Measurements from ENCODE around the gene STRA8.

Gene STRA8

GRCh38 chr7:135270577-135271254, 37.1 kb downstream of the STRA8 start:
- no peak for DNase-seq

GRCh38 chr7:135271255-135271615, 37.6 kb downstream of the STRA8 start:
- no peak for DNase-seq

GRCh38 chr7:135272303-135272702, 38.7 kb downstream of the STRA8 start:
- no peak for DNase-seq

GRCh38 chr7:135273581-135273980, 39.9 kb downstream of the STRA8 start:
- no peak for DNase-seq

- DNase-seq, result peak; percentile 87
Observed at GRCh38 chr7:135274495-135275268, 41.0 kb downstream of the STRA8 start.

GRCh38 chr7:135275971-135276580, 42.4 kb downstream of the STRA8 start:
- DNase-seq, result no peak

- DNase-seq, result no peak
Observed at GRCh38 chr7:135277161-135277560, 43.5 kb downstream of the STRA8 start.

- DNase-seq, result peak; percentile 87
Observed at GRCh38 chr7:135281363-135281949, 47.8 kb downstream of the STRA8 start.

GRCh38 chr7:135282561-135283254, 49.1 kb downstream of the STRA8 start:
- no peak for DNase-seq

- DNase-seq, result no peak
Observed at GRCh38 chr7:135283959-135284638, 50.5 kb downstream of the STRA8 start.

GRCh38 chr7:135285547-135286233, 52.1 kb downstream of the STRA8 start:
- no peak for DNase-seq

- no peak for DNase-seq
Observed at GRCh38 chr7:135286876-135287275, 53.2 kb downstream of the STRA8 start.

- no peak for DNase-seq
Observed at GRCh38 chr7:135290594-135290993, 57.0 kb downstream of the STRA8 start.

GRCh38 chr7:135291809-135292253, 58.2 kb downstream of the STRA8 start:
- DNase-seq, result no peak

GRCh38 chr7:135299235-135299634, 65.6 kb downstream of the STRA8 start:
- DNase-seq, result no peak

- DNase-seq, result no peak
Observed at GRCh38 chr7:135300913-135301765, 67.5 kb downstream of the STRA8 start.

Measured in activated effector memory CD4-positive, alpha-beta T cell treated with anti-CD3 and anti-CD28 coated beads, Interleukin-2, amount 50 U/mL, for 16 hours (primary cell).